Loucy (cell line): ENCODE measurements around the gene COL11A2.

Source experiments
- CTCF ChIP-seq: fragments of 200-600 bp; sonication (generic); conservative IDR thresholded peaks from 2 replicates; pipeline ENCODE4 v1.5.1; 2014; ENCODE audit warnings: mild to moderate bottlenecking, antibody characterized with exemption, low read length
- EZH2phosphoT487 ChIP-seq: fragments of 200-600 bp; IDR thresholded peaks from 2 replicates; pipeline ENCODE4 v1.6.1; 2018; ENCODE audit warnings: antibody characterized with exemption, mild to moderate bottlenecking, moderate library complexity, borderline replicate concordance

GRCh38 chr6:33123181-33123580 lies 69.1 kb downstream of the COL11A2 start:
- TF ChIP-seq CTCF (no peak), EZH2phosphoT487 (no peak)
